ENCODE data around the gene ZNF865.

ZNF865 gene

GRCh38 chr19:55602104-55603001 lies 3.1 kb upstream of the ZNF865 start:
- no peak for TF ChIP-seq YY1 (IDR thresholded peaks at IDR 0.05; ENCODE audit: insufficient read depth, insufficient read length)
- no peak for TF ChIP-seq SUZ12 (IDR thresholded peaks at IDR 0.05; ENCODE audit: extremely low read depth, insufficient read depth, insufficient read length)
- TF ChIP-seq ZNF274 (IDR thresholded peaks at IDR 0.05; ENCODE audit: low read depth, low read length), result no peak
- Histone ChIP-seq H3K4me3 (ENCODE audit: insufficient read length, low read depth) (no peak overlapping the region), H3K27me3 (ENCODE audit: insufficient read depth, insufficient read length) (no peaks in the 10 kb centered on the region), H3K4me1 (ENCODE audit: insufficient read depth, insufficient read length) (no peaks in the 10 kb centered on the region), H3K36me3 (ENCODE audit: insufficient read depth, insufficient read length, low read length) (peaks cover 15% of the 10 kb centered on the region), H3K9ac (ENCODE audit: insufficient read length, low read depth) (no peak overlapping the region), H3K9me3 (ENCODE audit: insufficient read depth, low read length) (no peaks in the 10 kb centered on the region)
- DNase-seq (ENCODE audit: low read depth, low spot score), result no peak

GRCh38 chr19:55603115-55603514 lies 2.3 kb upstream of the ZNF865 start:
- no peak overlapping the region for H3K4me3 ChIP-seq (ENCODE audit: insufficient read length, low read depth)
- no peak overlapping the region for H3K9ac ChIP-seq (ENCODE audit: insufficient read length, low read depth)
- no peaks in the 10 kb centered on the region for H3K27me3 ChIP-seq (ENCODE audit: insufficient read depth, insufficient read length)
- H3K36me3 ChIP-seq (ENCODE audit: insufficient read depth, insufficient read length, low read length), result peaks cover 13% of the 10 kb centered on the region
- H3K9me3 ChIP-seq (ENCODE audit: insufficient read depth, low read length), result no peaks in the 10 kb centered on the region
- no peaks in the 10 kb centered on the region for H3K4me1 ChIP-seq (ENCODE audit: insufficient read depth, insufficient read length)
- TF ChIP-seq YY1 (IDR thresholded peaks at IDR 0.05; ENCODE audit: insufficient read depth, insufficient read length) (no peak), SUZ12 (IDR thresholded peaks at IDR 0.05; ENCODE audit: extremely low read depth, insufficient read depth, insufficient read length) (no peak), ZNF274 (IDR thresholded peaks at IDR 0.05; ENCODE audit: low read depth, low read length) (no peak)
- no peak for DNase-seq (ENCODE audit: low read depth, low spot score)

GRCh38 chr19:55603581-55604292 lies 1.7 kb upstream of the ZNF865 start:
- H3K4me1 ChIP-seq (ENCODE audit: insufficient read depth, insufficient read length), result no peaks in the 10 kb centered on the region

GRCh38 chr19:55605207-55605636 lies 225 bp upstream of the ZNF865 start:
- Histone ChIP-seq H3K4me1 (ENCODE audit: insufficient read depth, insufficient read length) (no peaks in the 10 kb centered on the region), H3K4me3 (ENCODE audit: insufficient read length, low read depth) (peak overlapping the region; percentile 11), H3K36me3 (ENCODE audit: insufficient read depth, insufficient read length, low read length) (peaks cover 19% of the 10 kb centered on the region), H3K9me3 (ENCODE audit: insufficient read depth, low read length) (no peaks in the 10 kb centered on the region), H3K27me3 (ENCODE audit: insufficient read depth, insufficient read length) (no peaks in the 10 kb centered on the region), H3K9ac (ENCODE audit: insufficient read length, low read depth) (peak overlapping the region; percentile 26)
- no peak for TF ChIP-seq YY1 (IDR thresholded peaks at IDR 0.05; ENCODE audit: insufficient read depth, insufficient read length)
- no peak for TF ChIP-seq SUZ12 (IDR thresholded peaks at IDR 0.05; ENCODE audit: extremely low read depth, insufficient read depth, insufficient read length)
- no peak for TF ChIP-seq ZNF274 (IDR thresholded peaks at IDR 0.05; ENCODE audit: low read depth, low read length)
- peak; percentile 90 for DNase-seq (ENCODE audit: low read depth, low spot score)

More at GRCh38 chr19:55603581-55604292, 1.7 kb upstream of the ZNF865 start:
- TF ChIP-seq YY1 (IDR thresholded peaks at IDR 0.05; ENCODE audit: insufficient read depth, insufficient read length), result no peak
- DNase-seq (ENCODE audit: low read depth, low spot score), result no peak
- Histone ChIP-seq H3K9ac (ENCODE audit: insufficient read length, low read depth) (no peak overlapping the region), H3K36me3 (ENCODE audit: insufficient read depth, insufficient read length, low read length) (peaks cover 13% of the 10 kb centered on the region), H3K4me3 (ENCODE audit: insufficient read length, low read depth) (no peak overlapping the region), H3K9me3 (ENCODE audit: insufficient read depth, low read length) (no peaks in the 10 kb centered on the region), H3K27me3 (ENCODE audit: insufficient read depth, insufficient read length) (no peaks in the 10 kb centered on the region)

- Histone ChIP-seq H3K9ac (ENCODE audit: insufficient read length, low read depth) (peak overlapping the region; percentile 96), H3K4me3 (ENCODE audit: insufficient read length, low read depth) (peak overlapping the region; percentile 85), H3K4me1 (ENCODE audit: insufficient read depth, insufficient read length) (peaks cover under 1% of the 10 kb centered on the region), H3K9me3 (ENCODE audit: insufficient read depth, low read length) (no peaks in the 10 kb centered on the region), H3K27me3 (ENCODE audit: insufficient read depth, insufficient read length) (no peaks in the 10 kb centered on the region), H3K36me3 (ENCODE audit: insufficient read depth, insufficient read length, low read length) (peaks cover 22% of the 10 kb centered on the region)
- no peak for DNase-seq (ENCODE audit: low read depth, low spot score)
- TF ChIP-seq ZNF274 (IDR thresholded peaks at IDR 0.05; ENCODE audit: low read depth, low read length) (no peak), YY1 (IDR thresholded peaks at IDR 0.05; ENCODE audit: insufficient read depth, insufficient read length) (no peak), SUZ12 (IDR thresholded peaks at IDR 0.05; ENCODE audit: extremely low read depth, insufficient read depth, insufficient read length) (no peak)
Measured at GRCh38 chr19:55606471-55606787, 982 bp downstream of the ZNF865 start.

DNA sequence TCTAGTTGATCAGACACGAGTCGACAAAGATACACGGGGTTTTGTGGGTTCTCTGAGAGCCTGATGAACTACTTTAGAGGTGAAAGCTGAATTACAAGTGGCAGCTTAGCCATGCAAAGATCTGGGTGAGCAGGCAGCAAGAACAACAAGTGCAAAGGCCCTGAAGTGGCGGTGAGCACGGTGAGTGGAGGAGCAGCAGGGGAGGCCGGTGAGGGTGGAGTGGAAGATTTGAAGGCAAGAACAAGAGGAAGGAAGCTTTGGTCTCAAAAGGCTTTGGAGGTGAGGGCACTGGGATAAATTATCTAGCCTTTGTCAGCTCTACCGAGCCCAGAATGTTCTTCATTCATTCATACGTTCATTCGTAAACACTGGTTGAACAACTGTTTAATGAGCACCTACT lies 1.4 kb downstream of the ZNF865 start:
- peaks cover 25% of the 10 kb centered on the region for H3K36me3 ChIP-seq (ENCODE audit: insufficient read depth, insufficient read length, low read length)
- H3K4me1 ChIP-seq (ENCODE audit: insufficient read depth, insufficient read length), result peaks cover 3% of the 10 kb centered on the region
- peak overlapping the region; percentile 85 for H3K4me3 ChIP-seq (ENCODE audit: insufficient read length, low read depth)
- no peak for TF ChIP-seq YY1 (IDR thresholded peaks at IDR 0.05; ENCODE audit: insufficient read depth, insufficient read length)
- no peak for TF ChIP-seq ZNF274 (IDR thresholded peaks at IDR 0.05; ENCODE audit: low read depth, low read length)
- no peak for TF ChIP-seq SUZ12 (IDR thresholded peaks at IDR 0.05; ENCODE audit: extremely low read depth, insufficient read depth, insufficient read length)
- no peak for DNase-seq (ENCODE audit: low read depth, low spot score)
- H3K27me3 ChIP-seq (ENCODE audit: insufficient read depth, insufficient read length), result no peaks in the 10 kb centered on the region
- H3K9me3 ChIP-seq (ENCODE audit: insufficient read depth, low read length), result no peaks in the 10 kb centered on the region
- peak overlapping the region; percentile 96 for H3K9ac ChIP-seq (ENCODE audit: insufficient read length, low read depth)

DNA sequence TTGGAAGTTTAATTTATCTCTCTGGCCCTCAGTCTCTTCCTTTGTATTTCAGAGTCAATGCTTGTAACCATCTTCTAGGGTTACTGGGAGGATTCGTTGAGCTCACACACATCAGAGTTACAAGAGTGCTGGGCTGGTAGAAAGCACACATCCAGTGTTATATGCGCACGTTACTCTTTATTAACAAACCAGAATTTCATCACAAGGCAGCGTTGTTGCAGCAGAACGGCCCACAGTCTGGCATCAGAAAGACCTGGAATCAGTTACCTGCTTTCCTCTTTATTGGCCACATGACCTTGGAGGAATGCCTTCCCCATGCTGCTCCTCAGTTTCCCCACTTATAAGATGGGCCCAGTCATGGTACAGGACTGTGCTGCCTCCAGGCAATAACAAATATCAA lies 3.9 kb downstream of the ZNF865 start:
- Histone ChIP-seq H3K9me3 (ENCODE audit: insufficient read depth, low read length) (no peaks in the 10 kb centered on the region), H3K36me3 (ENCODE audit: insufficient read depth, insufficient read length, low read length) (peaks cover 30% of the 10 kb centered on the region), H3K27me3 (ENCODE audit: insufficient read depth, insufficient read length) (no peaks in the 10 kb centered on the region), H3K9ac (ENCODE audit: insufficient read length, low read depth) (no peak overlapping the region), H3K4me1 (ENCODE audit: insufficient read depth, insufficient read length) (peaks cover 3% of the 10 kb centered on the region), H3K4me3 (ENCODE audit: insufficient read length, low read depth) (no peak overlapping the region)
- no peak for DNase-seq (ENCODE audit: low read depth, low spot score)
- TF ChIP-seq SUZ12 (IDR thresholded peaks at IDR 0.05; ENCODE audit: extremely low read depth, insufficient read depth, insufficient read length), result no peak
- TF ChIP-seq ZNF274 (IDR thresholded peaks at IDR 0.05; ENCODE audit: low read depth, low read length), result no peak
- TF ChIP-seq YY1 (IDR thresholded peaks at IDR 0.05; ENCODE audit: insufficient read depth, insufficient read length), result no peak

All from NT2/D1 (cell line).